NCI-H226 (cell line): ENCODE measurements around the gene TMEM25.
"Not testable (repeated sequence)": the region's sequence is repeated elsewhere in the genome, so short reads cannot be mapped to it uniquely, and the experiment has no call there.

ENCODE experiments used
- DNase-seq: peaks from one replicate; pipeline ENCODE4 v3.0.0-alpha.2; 2015

TMEM25 gene

GRCh38 chr11:118530683-118531596, at the start of gene TMEM25:
TSS of gene TMEM25 (plus strand) at chr11:118531192. CDS start at chr11:118531802, 610 bp downstream.
- no peak for DNase-seq

GRCh38 chr11:118481238-118481637, 49.8 kb upstream of the TMEM25 start:
- not testable (repeated sequence) for DNase-seq

- DNase-seq: no peak
Measured at GRCh38 chr11:118484405-118484804, 46.6 kb upstream of the TMEM25 start.

GRCh38 chr11:118485273-118485672, 45.7 kb upstream of the TMEM25 start:
- DNase-seq: no peak

- peak; percentile 3 for DNase-seq
Measured at GRCh38 chr11:118488480-118489109, 42.4 kb upstream of the TMEM25 start.

- DNase-seq: no peak
Measured at GRCh38 chr11:118491041-118491440, 40.0 kb upstream of the TMEM25 start.

- DNase-seq: peak; percentile 22
Measured at GRCh38 chr11:118497831-118498230, 33.2 kb upstream of the TMEM25 start.

- DNase-seq: no peak
Measured at GRCh38 chr11:118503216-118503615, 27.8 kb upstream of the TMEM25 start.

- DNase-seq: no peak
Measured at GRCh38 chr11:118511601-118512000, 19.4 kb upstream of the TMEM25 start.

- DNase-seq: no peak
Measured at GRCh38 chr11:118514103-118514502, 16.9 kb upstream of the TMEM25 start.

- DNase-seq: no peak
Measured at GRCh38 chr11:118519549-118519948, 11.4 kb upstream of the TMEM25 start.

- DNase-seq: peak; percentile 20
Measured at GRCh38 chr11:118521892-118522311, 9.1 kb upstream of the TMEM25 start.

GRCh38 chr11:118522571-118523072, 8.4 kb upstream of the TMEM25 start:
- DNase-seq: peak; percentile 92

- DNase-seq: no peak
Measured at GRCh38 chr11:118524356-118524755, 6.6 kb upstream of the TMEM25 start.

GRCh38 chr11:118524757-118525470, 6.1 kb upstream of the TMEM25 start:
- DNase-seq: no peak

GRCh38 chr11:118526688-118527087, 4.3 kb upstream of the TMEM25 start:
- DNase-seq: no peak

- DNase-seq: no peak
Measured at GRCh38 chr11:118527109-118527508, 3.9 kb upstream of the TMEM25 start, which contains the start of gene TTC36. TSS of gene TTC36 (plus strand) at chr11:118527474. CDS start at chr11:118527495, 21 bp downstream.

GRCh38 chr11:118528511-118528910, 2.5 kb upstream of the TMEM25 start:
- no peak for DNase-seq

GRCh38 chr11:118529584-118530175, 1.3 kb upstream of the TMEM25 start:
- no peak for DNase-seq

GRCh38 chr11:118530180-118530682, 761 bp upstream of the TMEM25 start:
- DNase-seq: no peak

- DNase-seq: no peak
Measured at GRCh38 chr11:118531597-118532084, 649 bp downstream of the TMEM25 start.

- no peak for DNase-seq
Measured at GRCh38 chr11:118532091-118532490, 1.1 kb downstream of the TMEM25 start.
